GDM1 (cell line): ENCODE results near the gene NCOR2.
A peak's percentile ranks its signal among the peaks of the same experiment; 100 is the strongest.

Source experiments
- DNase-seq: peaks from one replicate; lab custom pipeline; 2025; lab: John Stamatoyannopoulos, UW

The NCOR2 gene

DNA sequence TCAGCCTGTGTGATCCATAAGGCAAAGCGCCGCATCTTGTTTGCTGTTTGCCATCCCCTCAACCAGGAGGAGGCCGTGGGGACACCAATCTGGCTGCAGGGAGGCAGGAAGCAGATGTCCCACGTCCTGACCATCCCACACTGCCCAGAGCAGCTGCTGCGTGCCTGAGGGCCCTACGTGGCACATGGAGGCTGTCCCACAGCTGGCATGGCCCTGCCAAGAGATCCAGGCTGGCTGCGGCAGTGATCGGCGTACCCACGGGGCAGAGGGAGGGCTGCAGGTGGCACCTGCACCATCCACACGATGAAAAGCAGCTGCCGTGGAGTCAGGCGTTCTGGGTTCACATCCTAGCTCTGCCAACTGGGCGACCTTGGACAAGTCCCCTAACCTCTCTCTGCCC lies 42.0 kb downstream of the NCOR2 start:
- DNase-seq: no peak

DNA sequence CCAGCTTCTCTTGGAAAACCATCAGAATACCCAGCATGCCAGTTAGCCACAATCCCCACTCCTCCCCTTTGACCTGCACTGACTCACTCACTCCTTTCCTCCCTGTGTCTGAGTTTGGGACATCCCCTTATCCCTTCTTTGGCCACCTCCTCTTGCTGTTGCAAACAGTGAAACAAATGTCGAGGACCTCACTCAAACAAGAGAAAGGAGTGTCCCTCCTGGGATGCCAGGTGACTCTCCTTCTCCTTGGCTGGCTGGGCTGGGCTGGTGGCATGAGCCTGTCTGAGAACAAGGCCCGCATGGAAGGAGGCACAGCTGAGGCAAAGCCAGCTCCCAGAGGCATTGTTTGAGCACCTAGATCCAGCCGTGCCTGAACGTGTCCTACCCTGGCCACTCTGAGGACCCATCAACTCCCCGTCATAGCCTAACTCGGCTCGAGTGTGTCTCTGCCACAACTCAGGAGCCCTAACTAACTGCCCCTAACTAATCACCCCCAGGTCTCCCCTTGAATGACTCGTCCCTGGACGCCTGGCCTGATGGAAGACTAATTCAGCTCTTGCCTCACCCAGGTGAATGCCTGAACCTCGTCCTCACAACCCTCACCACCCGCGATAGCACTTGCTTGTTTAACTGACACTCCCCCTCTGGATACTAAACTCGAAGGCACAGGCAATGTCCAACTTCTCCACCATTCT lies 43.0 kb downstream of the NCOR2 start:
- no peak for DNase-seq

DNA sequence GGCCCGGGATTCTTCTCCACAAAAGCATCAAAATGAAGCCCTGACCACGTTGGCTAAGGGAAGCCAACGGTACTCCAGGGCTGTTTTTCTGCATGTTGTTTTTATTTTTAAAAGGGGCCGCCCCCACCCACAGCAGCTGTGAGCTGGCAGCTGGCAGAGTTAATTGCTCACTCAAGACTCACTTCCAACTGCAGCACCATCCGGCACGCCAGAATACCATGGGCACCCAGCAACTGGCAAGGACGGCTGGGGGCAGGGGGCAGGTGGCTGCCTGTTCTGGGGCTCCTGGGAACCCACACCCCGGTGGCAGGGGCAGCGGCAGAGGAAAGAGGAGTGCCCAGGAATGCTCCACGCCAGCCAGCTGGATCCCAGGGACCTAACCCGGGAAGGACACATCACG lies 44.3 kb downstream of the NCOR2 start:
- no peak for DNase-seq

DNA sequence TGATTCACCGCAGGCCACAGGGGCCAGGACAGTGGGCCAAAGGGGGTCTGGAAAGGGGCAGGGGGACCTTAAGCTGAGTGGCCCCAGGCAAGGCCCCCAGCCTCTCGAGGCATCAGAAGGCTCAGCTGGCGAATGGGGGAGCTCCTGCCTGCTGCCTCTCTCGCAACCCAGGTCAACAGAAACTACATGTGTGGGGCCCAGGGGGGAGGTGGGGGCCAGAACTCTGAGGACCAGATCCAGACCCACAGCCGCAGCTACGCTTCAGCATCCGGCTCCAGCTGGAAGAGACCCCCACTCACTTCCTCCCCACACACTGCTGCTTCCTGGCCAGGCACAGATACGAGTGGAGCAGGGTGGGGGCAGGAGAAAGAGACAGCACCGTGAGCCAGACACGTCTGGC lies 46.5 kb downstream of the NCOR2 start:
- DNase-seq: peak; percentile 90

DNA sequence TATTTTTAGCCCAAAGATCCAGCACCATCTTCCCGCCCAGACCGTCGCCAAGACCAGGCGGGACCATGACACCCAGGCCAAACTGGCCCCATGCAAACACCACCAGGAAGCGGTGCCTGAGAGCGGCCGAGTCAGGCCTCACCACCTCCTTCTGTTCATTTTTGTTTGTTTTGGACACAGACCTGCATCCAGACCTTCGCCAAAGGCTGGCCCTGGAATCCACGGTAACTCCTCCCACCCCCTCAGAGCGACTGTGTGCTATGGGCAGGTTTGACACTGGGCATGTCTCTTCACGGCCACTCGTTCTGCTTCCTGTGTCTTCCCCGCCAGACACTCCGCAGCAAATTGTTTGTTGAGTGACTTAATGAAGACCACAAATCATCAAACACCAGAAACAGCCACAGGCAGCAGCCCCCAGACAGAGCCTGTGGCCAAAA lies 47.1 kb downstream of the NCOR2 start:
- no peak for DNase-seq

DNA sequence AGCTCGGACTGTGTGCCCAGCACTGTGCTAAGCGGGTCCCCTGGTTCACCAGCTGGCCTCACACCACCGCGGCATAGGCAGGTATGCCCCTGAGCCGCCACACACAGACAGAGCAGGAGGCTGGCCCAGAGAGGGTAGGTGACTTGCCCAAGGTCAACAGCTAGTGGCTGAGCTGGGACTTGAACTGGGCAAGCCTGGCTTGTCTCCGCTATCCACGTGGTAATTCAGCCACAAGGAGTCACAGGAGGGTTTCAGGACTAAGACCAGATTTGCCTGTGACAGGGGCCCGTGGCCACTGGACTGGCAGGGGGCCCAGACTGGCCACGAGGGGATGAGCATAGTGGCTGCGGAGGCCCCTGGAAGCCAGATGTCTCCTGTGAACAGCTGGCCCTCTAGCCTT lies 47.7 kb downstream of the NCOR2 start:
- no peak for DNase-seq

DNA sequence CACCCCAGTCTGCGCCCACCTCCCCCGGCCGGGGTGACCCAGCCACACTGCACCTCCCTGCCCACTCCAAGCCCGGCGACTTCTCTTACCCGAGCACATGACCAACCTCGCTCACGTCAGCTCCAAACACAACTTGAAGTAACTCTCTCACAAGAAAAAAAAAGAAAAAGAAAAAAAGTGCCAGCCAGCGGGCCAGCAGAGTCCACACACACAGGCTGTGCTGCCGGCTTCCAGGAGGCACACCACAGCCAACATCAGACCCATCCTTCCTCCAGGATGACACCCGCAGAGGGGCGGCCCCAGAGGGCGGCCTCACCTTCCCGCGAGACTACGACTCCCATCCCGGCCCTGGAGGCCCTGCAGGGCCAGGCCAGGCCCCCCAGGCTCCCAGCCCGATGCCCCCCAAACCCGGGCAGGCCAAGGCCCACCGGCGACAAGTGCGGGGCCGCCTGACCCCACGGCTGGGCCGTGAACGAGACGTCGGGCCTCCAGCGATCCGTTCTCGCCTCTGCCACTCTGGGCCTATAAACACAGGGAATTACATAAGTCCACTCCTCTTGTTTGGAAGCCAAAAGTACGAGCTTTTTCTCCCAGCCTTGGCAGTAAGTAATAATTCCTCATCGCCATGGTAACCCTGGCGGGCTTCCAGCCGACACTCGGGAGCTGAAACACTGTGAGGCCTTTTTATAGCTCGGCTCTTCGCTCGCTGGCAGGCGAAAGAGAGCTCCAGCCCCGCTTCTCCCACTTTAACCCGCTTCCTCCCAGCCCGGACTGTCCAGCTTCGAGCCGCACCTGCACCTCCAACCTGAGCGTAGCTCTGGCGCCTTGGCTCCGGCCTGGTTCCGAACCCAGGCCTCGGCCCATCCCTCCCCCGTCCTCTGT lies 49.1 kb downstream of the NCOR2 start:
- no peak for DNase-seq
